Naive thymus-derived CD4-positive, alpha-beta T cell (primary cell): ENCODE results near the gene EPB41L4A. TPM values are rescaled to one million over a fixed set of nuclear protein-coding genes. Genes with fewer than 3 reads are reported as not detected.

Source experiments
- ATAC-seq: fragments of 150-1000 bp; cut with Tn5 transposase; 2 replicates; pipeline ENCODE4 v1.10.0; 2021; ENCODE audit warnings: mild to moderate bottlenecking, moderate library complexity
- CTCF ChIA-PET: fragments of 350-600 bp; sonication (Branson Sonifier 250); formaldehyde crosslinking; loops from one replicate; lab custom pipeline; 2021; ENCODE audit warnings: antibody characterized with exemption; lab: Charles Lee
- POLR2A ChIA-PET: fragments of 350-600 bp; sonication (Branson Sonifier 250); formaldehyde crosslinking; loops from one replicate; lab custom pipeline; 2021; ENCODE audit warnings: antibody characterized with exemption, inconsistent platforms; lab: Charles Lee
- DNase-seq, 9 donors: peaks; one replicate each; pipeline versions ENCODE4 v3.0.0 to v3.0.0-alpha.2; 2020 to 2022; ENCODE audit warnings: mixed read lengths in 1 of 9
- H3K27ac ChIP-seq: one replicate; pipeline ENCODE4 v1.7.0; 2013; ENCODE audit warnings: mild to moderate bottlenecking, low read depth, low read length, moderate library complexity
- H3K27me3 ChIP-seq, 2 donors: one replicate each; pipeline ENCODE4 v1.7.0; 2013; ENCODE audit warnings: low read length in 2 of 2, mild to moderate bottlenecking in 2 of 2, moderate library complexity in 2 of 2; ENCODE audit not compliant: control insufficient read depth in 2 of 2, insufficient read depth in 2 of 2
- H3K36me3 ChIP-seq, 3 experiments: 1 replicate in 2 of 3; 2 replicates in 1 of 3; pipeline ENCODE4 v1.7.0; 2013; ENCODE audit warnings: low read length in 3 of 3, mild to moderate bottlenecking in 3 of 3, moderate library complexity in 1 of 3; ENCODE audit not compliant: insufficient read depth in 3 of 3, control insufficient read depth in 2 of 3
- H3K4me1 ChIP-seq, 2 donors: one replicate each; pipeline ENCODE4 v1.7.0; 2013; ENCODE audit warnings: low read length in 2 of 2, mild to moderate bottlenecking in 2 of 2, moderate library complexity in 1 of 2; ENCODE audit not compliant: control insufficient read depth in 2 of 2, insufficient read depth in 2 of 2
- H3K4me3 ChIP-seq: 2 replicates; pipeline ENCODE4 v1.7.0; 2013; ENCODE audit warnings: mild to moderate bottlenecking, low read length
- H3K9me3 ChIP-seq, 3 experiments: 1 replicate in 2 of 3; 2 replicates in 1 of 3; pipeline ENCODE4 v1.7.0; 2013; ENCODE audit warnings: low read length in 3 of 3; ENCODE audit not compliant: control insufficient read depth in 2 of 3
- H3K27ac Mint-ChIP-seq, 9 donors: one replicate each; pipeline ENCODE4 v1.8.0; 2020 to 2022; ENCODE audit warnings: mixed read lengths in 9 of 9, mild to moderate bottlenecking in 8 of 9, moderate library complexity in 5 of 9, inconsistent platforms in 2 of 9
- H3K27me3 Mint-ChIP-seq, 5 donors: one replicate each; pipeline ENCODE4 v1.8.0; 2021 to 2022; ENCODE audit warnings: mixed read lengths in 5 of 5, mild to moderate bottlenecking in 1 of 5
- H3K36me3 Mint-ChIP-seq, 5 donors: one replicate each; pipeline ENCODE4 v1.8.0; 2020 to 2022; ENCODE audit warnings: mixed read lengths in 5 of 5, mild to moderate bottlenecking in 3 of 5, inconsistent platforms in 1 of 5
- H3K4me1 Mint-ChIP-seq, 7 donors: one replicate each; pipeline ENCODE4 v1.8.0; 2020 to 2022; ENCODE audit warnings: mixed read lengths in 7 of 7, mild to moderate bottlenecking in 3 of 7, inconsistent platforms in 1 of 7
- H3K4me3 Mint-ChIP-seq, 10 donors: one replicate each; pipeline ENCODE4 v1.8.0; 2020 to 2022; ENCODE audit warnings: mild to moderate bottlenecking in 10 of 10, mixed read lengths in 10 of 10, moderate library complexity in 6 of 10, inconsistent platforms in 2 of 10
- H3K9me3 Mint-ChIP-seq, 11 donors: one replicate each; pipeline ENCODE4 v1.8.0; 2020 to 2022; ENCODE audit warnings: mixed read lengths in 11 of 11, mild to moderate bottlenecking in 4 of 11, inconsistent platforms in 1 of 11, moderate library complexity in 1 of 11
- intact Hi-C, 2 donors: fragments of 100-400 bp; cut with micrococcal nuclease; formaldehyde crosslinking; loops; one replicate each; pipeline ENCODE4 v1.15.1; 2023
- polyA plus RNA-seq, 2 donors: library from polyadenylated mRNA; unstranded; fragments of 300-500 nt; fragmentation: Illumina TruSeq; gene quantifications; one replicate each; pipeline ENCODE4 v1.2.3, GENCODE V29; 2021
- total RNA-seq, 6 experiments: library from RNA in 5 of 6; stranded (reverse) in 5 of 6; gene quantifications; 1 replicate in 5 of 6; 2 replicates in 1 of 6; pipeline ENCODE4 v1.2.3 and lab custom pipeline; 2021 to 2026

Gene EPB41L4A
- total and polyA plus RNA-seq, 7 experiments from 2014 or later: 0.17 to 1.7 (median 0.96) TPM; not detected in 1

DNA sequence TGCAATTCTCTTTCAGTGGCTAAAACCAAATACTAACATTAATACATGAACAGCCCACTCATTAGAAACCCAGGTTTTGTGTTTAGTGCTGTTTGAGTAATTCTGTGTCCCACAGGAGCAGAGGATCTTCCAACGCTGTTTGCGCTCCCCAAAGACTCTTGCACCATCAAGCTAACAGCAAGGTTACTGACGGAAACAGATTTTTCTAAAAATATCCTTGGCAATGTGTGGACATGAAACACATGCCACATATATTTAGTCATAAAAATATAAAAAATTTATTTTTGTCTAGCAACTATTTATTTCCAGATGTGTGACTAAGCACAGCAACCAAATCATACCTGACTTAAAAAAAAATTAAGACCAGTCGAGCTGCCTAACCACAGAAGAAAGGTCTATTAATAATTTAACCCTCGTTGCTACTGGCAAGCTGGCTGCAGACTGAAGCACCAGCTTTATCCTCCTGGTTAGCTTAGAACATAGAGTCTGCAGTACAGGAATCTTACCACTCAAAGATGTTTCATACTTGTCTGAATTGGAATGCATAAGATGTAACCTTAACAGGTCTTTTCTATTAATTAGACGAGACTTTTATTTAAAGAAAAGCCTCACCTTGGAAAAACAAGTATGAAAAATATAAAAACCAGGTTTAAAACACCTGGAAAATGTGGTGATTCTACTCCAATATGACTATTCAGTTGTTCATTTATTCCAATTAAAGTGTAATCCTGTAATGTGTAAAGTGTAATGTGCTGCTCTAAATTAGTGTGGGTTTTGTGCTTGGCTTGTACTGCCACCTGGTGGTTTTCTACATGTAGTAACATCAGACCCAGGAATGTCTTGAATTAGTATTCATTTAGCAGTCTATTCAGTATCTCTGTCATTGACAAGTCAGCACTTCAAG is 272.5 kb downstream of the EPB41L4A start:
- no peaks in the 10 kb centered on the region for H3K4me1 Mint-ChIP-seq
- peak in 8 of 9 donors; percentile 32 to 75 (median 62) for DNase-seq
- intact Hi-C loops: loop anchor here (1.0 to 10.0 kb wide), 9 partner anchors 389 to 1702 kb away; partner anchors contain the start of gene NREP (in 1 of the 2)

DNA sequence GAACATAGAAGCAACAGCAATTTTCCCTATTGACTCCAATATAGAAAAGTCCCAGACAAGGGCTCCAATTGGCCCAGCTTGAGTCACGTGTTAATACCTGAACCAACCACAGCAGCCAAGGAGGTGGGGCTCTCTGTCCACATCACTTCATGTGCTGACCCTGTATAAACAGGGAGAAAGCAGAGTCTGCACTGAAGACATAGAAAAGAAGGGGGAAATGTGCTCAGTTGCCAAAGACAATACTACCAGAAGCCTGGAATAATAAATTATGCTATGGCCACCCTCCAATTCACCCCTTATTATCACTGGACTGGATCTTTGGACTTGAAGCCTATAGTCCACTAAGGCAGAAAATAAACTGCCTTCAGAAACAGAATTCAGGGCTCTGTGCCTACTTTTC is 275.4 kb downstream of the EPB41L4A start:
- Mint-ChIP-seq H3K27me3 (peaks cover 10 to 20% (median 13%) of the 10 kb centered on the region in 5 donors), H3K9me3 (no peaks in the 10 kb centered on the region), H3K36me3 (no peaks in the 10 kb centered on the region), H3K27ac (no peak overlapping the region), H3K4me1 (no peaks in the 10 kb centered on the region), H3K4me3 (no peak overlapping the region)
- intact Hi-C loops: loop anchor here in 1 of 2 donors (10.0 kb wide), 1 partner anchor 1699 kb away; no protein-coding TSS in a partner anchor
- Histone ChIP-seq H3K4me3 (no peak overlapping the region), H3K4me1 (no peaks in the 10 kb centered on the region), H3K36me3 (no peaks in the 10 kb centered on the region), H3K27me3 (peaks cover 0 to 4% of the 10 kb centered on the region in 2 donors), H3K9me3 (no peaks in the 10 kb centered on the region), H3K27ac (no peak overlapping the region)
- ChIA-PET CTCF (no interaction called here), POLR2A (no interaction called here)
- DNase-seq: no peak
- ATAC-seq: no peak

More for the DNA sequence above, 272.5 kb downstream of the EPB41L4A start:
- Mint-ChIP-seq H3K9me3 (no peaks in the 10 kb centered on the region), H3K27me3 (peaks cover 8 to 17% (median 9%) of the 10 kb centered on the region in 5 donors), H3K4me3 (no peak overlapping the region), H3K36me3 (no peaks in the 10 kb centered on the region), H3K27ac (no peak overlapping the region)
- H3K36me3 ChIP-seq: no peaks in the 10 kb centered on the region
- CTCF ChIA-PET: interaction anchor here (0.6 to 1.9 kb wide), 5 partner anchors 11 to 599 kb away, joined by 3 to 13 read pairs (median 8); no protein-coding TSS in a partner anchor
- ATAC-seq: peak; percentile 97
- H3K4me3 ChIP-seq: no peak overlapping the region
- POLR2A ChIA-PET: no interaction called here
- no peaks in the 10 kb centered on the region for H3K9me3 ChIP-seq
- peaks cover 0 to 3% of the 10 kb centered on the region in 2 donors for H3K27me3 ChIP-seq
- H3K4me1 ChIP-seq: no peaks in the 10 kb centered on the region
- H3K27ac ChIP-seq: no peak overlapping the region

DNA sequence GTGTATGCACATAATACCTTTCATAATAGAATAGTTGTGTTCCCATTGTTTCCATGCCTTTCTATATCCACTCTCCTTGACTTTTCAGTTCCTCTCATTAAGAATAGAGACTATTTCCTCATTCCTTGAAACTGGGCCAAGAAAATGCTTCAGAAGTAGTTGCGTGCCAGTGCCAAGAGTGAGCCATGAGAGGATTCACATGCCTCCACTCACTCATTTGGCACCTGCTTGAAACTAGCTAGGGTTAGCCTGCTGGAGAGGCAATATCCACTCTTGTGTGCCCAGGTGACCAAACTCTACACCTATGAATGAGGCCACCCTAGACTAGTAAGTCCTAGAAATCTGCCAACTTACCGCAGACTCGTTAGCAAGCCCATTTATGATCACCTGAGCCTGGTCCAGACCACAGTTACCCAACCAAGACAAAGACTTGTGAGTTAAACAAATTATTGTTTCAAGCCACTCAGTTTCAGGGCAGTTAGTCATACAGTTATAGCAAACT is 276.3 kb downstream of the EPB41L4A start:
- Mint-ChIP-seq H3K4me3 (no peak overlapping the region), H3K27me3 (peaks cover 10 to 25% (median 13%) of the 10 kb centered on the region in 5 donors), H3K27ac (no peak overlapping the region), H3K9me3 (no peaks in the 10 kb centered on the region), H3K4me1 (peaks cover 0 to 3% (median 0%) of the 10 kb centered on the region in 7 donors), H3K36me3 (no peaks in the 10 kb centered on the region)
- H3K4me1 ChIP-seq: no peaks in the 10 kb centered on the region
- H3K27me3 ChIP-seq: peaks cover 0 to 4% of the 10 kb centered on the region in 2 donors
- no peak for DNase-seq
- intact Hi-C loops: loop anchor here in 1 of 2 donors (10.0 kb wide), 1 partner anchor 1698 kb away; no protein-coding TSS in a partner anchor
- CTCF ChIA-PET: interaction anchor here (1.0 kb wide), 1 partner anchor 587 kb away, joined by 3 read pairs; no protein-coding TSS in a partner anchor
- ATAC-seq: no peak
- no peak overlapping the region for H3K27ac ChIP-seq
- H3K9me3 ChIP-seq: no peaks in the 10 kb centered on the region
- POLR2A ChIA-PET: no interaction called here
- no peak overlapping the region for H3K4me3 ChIP-seq
- no peaks in the 10 kb centered on the region for H3K36me3 ChIP-seq

DNA sequence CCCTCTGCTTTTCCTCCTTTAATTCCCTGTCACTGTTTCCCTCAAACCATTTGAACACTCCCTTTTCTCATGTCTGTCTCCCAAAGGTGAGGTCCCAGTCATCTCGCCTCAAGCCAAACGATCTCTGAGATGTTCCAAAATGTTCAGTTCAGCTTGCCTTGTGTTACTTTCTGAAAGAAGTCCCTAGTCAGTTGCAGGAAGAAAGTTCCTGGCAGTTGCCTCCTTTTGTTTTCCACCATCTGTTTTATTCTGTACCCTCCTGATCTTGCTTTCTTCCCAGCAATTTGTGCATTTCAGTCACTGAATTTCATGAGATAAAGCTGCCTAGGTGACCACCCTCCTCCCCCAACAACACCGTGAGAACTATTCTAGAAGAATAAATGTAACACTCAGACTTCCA is 277.5 kb downstream of the EPB41L4A start:
- H3K27ac Mint-ChIP-seq: no peak overlapping the region
- ATAC-seq (no peak), DNase-seq (no peak)
- no peak overlapping the region for H3K4me3 Mint-ChIP-seq
- H3K4me1 Mint-ChIP-seq: peaks cover 0 to 14% (median 3%) of the 10 kb centered on the region in 7 donors
- Histone ChIP-seq H3K27ac (no peak overlapping the region), H3K4me3 (no peak overlapping the region), H3K4me1 (peaks cover 0 to 3% of the 10 kb centered on the region in 2 donors), H3K36me3 (no peaks in the 10 kb centered on the region), H3K9me3 (no peaks in the 10 kb centered on the region), H3K27me3 (peaks cover 0 to 4% of the 10 kb centered on the region in 2 donors)
- ChIA-PET POLR2A (no interaction called here), CTCF (interaction anchor here (1.0 kb wide), 1 partner anchor 586 kb away, joined by 3 read pairs; no protein-coding TSS in a partner anchor)
- no peaks in the 10 kb centered on the region for H3K36me3 Mint-ChIP-seq
- H3K9me3 Mint-ChIP-seq: no peaks in the 10 kb centered on the region
- peaks cover 5 to 30% (median 17%) of the 10 kb centered on the region in 5 donors for H3K27me3 Mint-ChIP-seq
- intact Hi-C loops: loop anchor here in 1 of 2 donors (10.0 kb wide), 1 partner anchor 1697 kb away; no protein-coding TSS in a partner anchor

DNA sequence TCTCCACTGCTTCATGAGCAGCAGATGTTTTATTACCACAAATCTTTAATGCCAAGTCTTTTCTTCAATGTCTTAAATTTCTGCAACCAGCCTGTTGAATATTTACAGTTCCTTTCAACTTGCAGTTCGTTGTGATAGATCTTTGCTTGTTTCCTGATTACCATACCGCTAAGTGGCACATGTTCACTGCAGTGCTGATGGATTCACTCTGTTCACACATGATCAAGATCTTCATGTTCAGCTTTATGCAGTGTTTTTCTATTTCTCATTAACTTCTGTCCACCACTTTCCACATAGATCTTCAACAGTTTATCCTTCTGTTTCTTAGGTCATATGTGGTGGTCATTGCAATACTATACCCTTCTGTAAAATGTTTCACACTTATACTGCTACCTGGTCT is 280.6 kb downstream of the EPB41L4A start:
- Histone ChIP-seq H3K36me3 (no peaks in the 10 kb centered on the region), H3K4me1 (peaks cover 0 to 3% of the 10 kb centered on the region in 2 donors), H3K27ac (no peak overlapping the region), H3K27me3 (peaks cover 0 to 4% of the 10 kb centered on the region in 2 donors), H3K9me3 (no peaks in the 10 kb centered on the region), H3K4me3 (no peak overlapping the region)
- DNase-seq (no peak), ATAC-seq (no peak)
- CTCF ChIA-PET: interaction anchor here (1.0 kb wide), 1 partner anchor 585 kb away, joined by 5 read pairs; no protein-coding TSS in a partner anchor
- Mint-ChIP-seq H3K4me1 (peaks cover 0 to 14% (median 3%) of the 10 kb centered on the region in 7 donors), H3K36me3 (no peaks in the 10 kb centered on the region), H3K27me3 (peaks cover 10 to 34% (median 15%) of the 10 kb centered on the region in 5 donors), H3K4me3 (no peak overlapping the region), H3K27ac (no peak overlapping the region), H3K9me3 (peaks cover 0 to 2% (median 0%) of the 10 kb centered on the region in 11 donors)
- POLR2A ChIA-PET: no interaction called here
- intact Hi-C loops: no loop called here

DNA sequence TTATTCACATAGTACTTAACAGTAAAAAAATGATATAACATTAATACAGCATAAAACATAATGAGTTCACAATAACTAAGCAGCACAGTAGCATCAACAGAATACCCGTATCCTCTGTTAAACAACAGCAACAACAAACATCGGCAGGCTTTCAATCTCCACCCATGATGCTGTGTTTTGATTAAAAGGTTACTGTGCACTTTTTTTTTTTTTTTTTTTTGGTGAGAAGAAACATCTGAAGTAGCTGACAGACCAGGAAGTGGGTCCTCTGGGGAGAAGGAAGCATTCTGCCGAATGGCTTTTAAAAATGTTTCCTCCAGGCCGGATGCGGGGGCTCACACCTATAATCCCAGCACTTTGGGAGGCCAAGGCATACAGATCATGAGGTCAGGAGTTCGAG is 282.3 kb downstream of the EPB41L4A start:
- Mint-ChIP-seq H3K4me1 (peaks cover 0 to 14% (median 3%) of the 10 kb centered on the region in 7 donors), H3K9me3 (peaks cover 0 to 5% (median 0%) of the 10 kb centered on the region in 11 donors), H3K36me3 (no peaks in the 10 kb centered on the region), H3K27ac (peak overlapping the region in 1 of 9 donors; percentile 21), H3K27me3 (peaks cover 4 to 31% (median 16%) of the 10 kb centered on the region in 5 donors), H3K4me3 (peak overlapping the region in 1 of 10 donors; percentile 42)
- intact Hi-C loops: no loop called here
- DNase-seq (peak in 3 of 9 donors; percentile 6 to 21 (median 18)), ATAC-seq (no peak)
- Histone ChIP-seq H3K27ac (no peak overlapping the region), H3K4me3 (no peak overlapping the region), H3K36me3 (no peaks in the 10 kb centered on the region), H3K9me3 (no peaks in the 10 kb centered on the region), H3K27me3 (peaks cover 0 to 3% of the 10 kb centered on the region in 2 donors), H3K4me1 (peaks cover 0 to 3% of the 10 kb centered on the region in 2 donors)
- POLR2A ChIA-PET: no interaction called here
- CTCF ChIA-PET: no interaction called here
